HG02763 (cell line): ENCODE data around the gene ZSCAN5A.
"Not testable (repeated sequence)": the region's sequence is repeated elsewhere in the genome, so short reads cannot be mapped to it uniquely, and the experiment has no call there.

Source experiments
- ATAC-seq: cut with Tn5 transposase; IDR thresholded peaks from one replicate; pipeline ENCODE4 v1.9.1; 2021; ENCODE audit warnings: mild to moderate bottlenecking, moderate library complexity; ENCODE audit not compliant: unreplicated experiment

The ZSCAN5A gene

GRCh38 chr19:56217039-56217949, 97.3 kb downstream of the ZSCAN5A start:
- ATAC-seq = no peak

GRCh38 chr19:56211718-56212117, 102.9 kb downstream of the ZSCAN5A start:
- ATAC-seq = no peak

- ATAC-seq = not testable (repeated sequence)
Observed at GRCh38 chr19:56210036-56210435, 104.6 kb downstream of the ZSCAN5A start.

- ATAC-seq = no peak
Observed at GRCh38 chr19:56209091-56209490, 105.5 kb downstream of the ZSCAN5A start.

- not testable (repeated sequence) for ATAC-seq
Observed at GRCh38 chr19:56207581-56207980, 107.1 kb downstream of the ZSCAN5A start.

GRCh38 chr19:56201973-56202372, 112.7 kb downstream of the ZSCAN5A start, which contains the start of gene ZSCAN5C:
ZSCAN5C (plus strand) TSS chr19:56202273; CDS start chr19:56205914, 3,641 bp downstream.
- no peak for ATAC-seq

GRCh38 chr19:56199687-56200086, 115.0 kb downstream of the ZSCAN5A start:
- ATAC-seq = no peak

- not testable (repeated sequence) for ATAC-seq
Observed at GRCh38 chr19:56197646-56198045, 117.0 kb downstream of the ZSCAN5A start, which contains the start of gene ZSCAN5B. ZSCAN5B (minus strand) TSS chr19:56197783; CDS start chr19:56193052, 4,731 bp downstream.

- no peak for ATAC-seq
Observed at GRCh38 chr19:56193981-56194640, 120.5 kb downstream of the ZSCAN5A start.

GRCh38 chr19:56191711-56192110, 122.9 kb downstream of the ZSCAN5A start:
- ATAC-seq = no peak

GRCh38 chr19:56191115-56191514, 123.5 kb downstream of the ZSCAN5A start:
- ATAC-seq = no peak

GRCh38 chr19:56189785-56190184, 124.9 kb downstream of the ZSCAN5A start:
- ATAC-seq = no peak

- ATAC-seq = no peak
Observed at GRCh38 chr19:56177564-56178243, 136.9 kb downstream of the ZSCAN5A start.

- no peak for ATAC-seq
Observed at GRCh38 chr19:56176881-56177280, 137.8 kb downstream of the ZSCAN5A start.

GRCh38 chr19:56176310-56176709, 138.3 kb downstream of the ZSCAN5A start:
- ATAC-seq = not testable (repeated sequence)

GRCh38 chr19:56175861-56176307, 138.8 kb downstream of the ZSCAN5A start, which contains the start of gene GALP:
GALP (plus strand) TSS chr19:56176008; CDS start chr19:56177109, 1,101 bp downstream.
- not testable (repeated sequence) for ATAC-seq

- ATAC-seq = no peak
Observed at GRCh38 chr19:56174550-56174949, 140.1 kb downstream of the ZSCAN5A start.

GRCh38 chr19:56174086-56174485, 140.6 kb downstream of the ZSCAN5A start:
- ATAC-seq = no peak
